DMS53 (cell line): ENCODE data around the gene ABLIM3.
A peak's percentile ranks its signal among the peaks of the same experiment; 100 is the strongest.

Experiments
- DNase-seq: peaks from one replicate; lab custom pipeline; 2025; lab: John Stamatoyannopoulos, UW

The ABLIM3 gene

GRCh38 chr5:149282027-149282965 lies 141.0 kb downstream of the ABLIM3 start:
- DNase-seq, result no peak

- DNase-seq, result peak; percentile 44
These were observed 141.7 kb downstream of the ABLIM3 start for GRCh38 chr5:149282966-149283332.

GRCh38 chr5:149283626-149284480 lies 142.6 kb downstream of the ABLIM3 start:
- DNase-seq, result peak; percentile 86

GRCh38 chr5:149284501-149284900 lies 143.2 kb downstream of the ABLIM3 start:
- no peak for DNase-seq

GRCh38 chr5:149285153-149285552 lies 143.9 kb downstream of the ABLIM3 start:
- DNase-seq, result no peak

- DNase-seq, result no peak
These were observed 147.1 kb downstream of the ABLIM3 start for GRCh38 chr5:149288436-149288835.

- no peak for DNase-seq
These were observed 148.0 kb downstream of the ABLIM3 start for GRCh38 chr5:149289301-149289700.

- DNase-seq, result no peak
These were observed 153.9 kb downstream of the ABLIM3 start for GRCh38 chr5:149294872-149295829.

GRCh38 chr5:149297340-149298025 lies 156.2 kb downstream of the ABLIM3 start:
- DNase-seq, result no peak

- no peak for DNase-seq
These were observed 156.9 kb downstream of the ABLIM3 start for GRCh38 chr5:149298163-149298562.

- DNase-seq, result no peak
These were observed 157.6 kb downstream of the ABLIM3 start for GRCh38 chr5:149298842-149299404.

GRCh38 chr5:149299451-149300054 lies 158.3 kb downstream of the ABLIM3 start:
- no peak for DNase-seq

GRCh38 chr5:149300441-149300840 lies 159.1 kb downstream of the ABLIM3 start:
- DNase-seq, result no peak

- DNase-seq, result no peak
These were observed 159.9 kb downstream of the ABLIM3 start for GRCh38 chr5:149301049-149301743.

GRCh38 chr5:149301744-149302380 lies 160.6 kb downstream of the ABLIM3 start:
- DNase-seq, result no peak

GRCh38 chr5:149302641-149303040 lies 161.3 kb downstream of the ABLIM3 start:
- DNase-seq, result no peak

GRCh38 chr5:149303210-149303609 lies 161.9 kb downstream of the ABLIM3 start:
- DNase-seq, result no peak

GRCh38 chr5:149304195-149305078 lies 163.1 kb downstream of the ABLIM3 start:
- no peak for DNase-seq
